H9 (cell line): ENCODE data around the gene CRYBA2. TPM values are rescaled to one million over a fixed set of nuclear protein-coding genes. Genes with fewer than 3 reads are reported as not detected.

Experiments used
- DNase-seq: peaks from one replicate; pipeline ENCODE4 v3.0.0-alpha.2; 2017
- H2AFZ ChIP-seq: one replicate; pipeline ENCODE4 v1.6.1; 2013; ENCODE audit warnings: mild to moderate bottlenecking, low read length, control low read depth, moderate library complexity
- H2AK5ac ChIP-seq: 2 replicates; pipeline ENCODE4 v1.6.1; 2013; ENCODE audit warnings: low read length, control low read depth, mixed read lengths; ENCODE audit not compliant: insufficient read length
- H2BK120ac ChIP-seq: one replicate; pipeline ENCODE4 v1.6.1; 2013; ENCODE audit warnings: low read depth, mild to moderate bottlenecking, low read length, control low read depth, inconsistent platforms; ENCODE audit not compliant: poor library complexity, severe bottlenecking
- H2BK12ac ChIP-seq: 2 replicates; pipeline ENCODE4 v1.6.1; 2013; ENCODE audit warnings: low read length, control low read depth, mixed read lengths, low read depth; ENCODE audit not compliant: insufficient read length
- H2BK15ac ChIP-seq: 2 replicates; pipeline ENCODE4 v1.6.1; 2013; ENCODE audit warnings: low read depth, low read length, control low read depth
- H2BK20ac ChIP-seq: one replicate; pipeline ENCODE4 v1.6.1; 2013; ENCODE audit warnings: low read depth, mild to moderate bottlenecking, low read length, control low read depth, inconsistent platforms; ENCODE audit not compliant: poor library complexity, severe bottlenecking
- H2BK5ac ChIP-seq: 2 replicates; pipeline ENCODE4 v1.6.1; 2013; ENCODE audit warnings: low read length, control low read depth, mixed read lengths; ENCODE audit not compliant: insufficient read length
- H3K14ac ChIP-seq: 2 replicates; pipeline ENCODE4 v1.6.1; 2013; ENCODE audit warnings: low read length, control low read depth; ENCODE audit not compliant: insufficient read depth
- H3K18ac ChIP-seq: 2 replicates; pipeline ENCODE4 v1.6.1; 2013; ENCODE audit warnings: low read depth, mild to moderate bottlenecking, mixed read lengths, low read length, control low read depth; ENCODE audit not compliant: insufficient read length
- H3K23ac ChIP-seq: 2 replicates; pipeline ENCODE4 v1.6.1; 2013; ENCODE audit warnings: low read length, control low read depth, mixed read lengths, low read depth; ENCODE audit not compliant: insufficient read length
- H3K23me2 ChIP-seq: 2 replicates; pipeline ENCODE4 v1.6.1; 2013; ENCODE audit warnings: low read depth, mild to moderate bottlenecking, mixed read lengths, low read length, control low read depth; ENCODE audit not compliant: insufficient read length, poor library complexity, severe bottlenecking
- H3K27ac ChIP-seq: 2 replicates; pipeline ENCODE4 v1.5.1; 2013; ENCODE audit warnings: low read length, control low read depth, mixed read lengths, low read depth; ENCODE audit not compliant: insufficient read length
- H3K27me3 ChIP-seq: 2 replicates; pipeline ENCODE4 v1.6.1; 2013; ENCODE audit warnings: low read length, control low read depth, inconsistent platforms; ENCODE audit not compliant: insufficient read depth
- H3K4ac ChIP-seq: 2 replicates; pipeline ENCODE4 v1.6.1; 2013; ENCODE audit warnings: low read depth, mild to moderate bottlenecking, control low read depth, inconsistent platforms, low read length, moderate library complexity
- H3K4me1 ChIP-seq: 2 replicates; pipeline ENCODE4 v1.6.1; 2013; ENCODE audit warnings: low read length, control low read depth, inconsistent platforms; ENCODE audit not compliant: insufficient read depth
- H3K4me2 ChIP-seq: 2 replicates; pipeline ENCODE4 v1.6.1; 2013; ENCODE audit warnings: low read length, control low read depth, mixed read lengths; ENCODE audit not compliant: insufficient read length, insufficient read depth
- H3K56ac ChIP-seq: 2 replicates; pipeline ENCODE4 v1.6.1; 2013; ENCODE audit warnings: low read depth, mild to moderate bottlenecking, mixed read lengths, low read length, control low read depth; ENCODE audit not compliant: insufficient read length
- H3K79me1 ChIP-seq: 2 replicates; pipeline ENCODE4 v1.6.1; 2013; ENCODE audit warnings: low read depth, mild to moderate bottlenecking, moderate library complexity, low read length, control low read depth, inconsistent platforms; ENCODE audit not compliant: insufficient read depth, poor library complexity, severe bottlenecking
- H3K79me2 ChIP-seq: 2 replicates; pipeline ENCODE4 v1.6.1; 2013; ENCODE audit warnings: low read length, control low read depth, inconsistent platforms; ENCODE audit not compliant: insufficient read depth
- H3K9ac ChIP-seq: 2 replicates; pipeline ENCODE4 v1.6.1; 2013; ENCODE audit warnings: low read length, control low read depth, mixed read lengths; ENCODE audit not compliant: insufficient read length; ENCODE audit errors: extremely low read depth
- H3K9me3 ChIP-seq: one replicate; pipeline ENCODE4 v1.6.1; 2013; ENCODE audit warnings: low read depth, low read length, inconsistent platforms; ENCODE audit not compliant: control insufficient read depth
- H3T11ph ChIP-seq: one replicate; pipeline ENCODE4 v1.6.1; 2013; ENCODE audit warnings: mild to moderate bottlenecking, low read length, control low read depth, inconsistent platforms
- H4K20me1 ChIP-seq: one replicate; pipeline ENCODE4 v1.6.1; 2013; ENCODE audit not compliant: control insufficient read depth, insufficient read length, insufficient read depth
- H4K5ac ChIP-seq: 2 replicates; pipeline ENCODE4 v1.6.1; 2013; ENCODE audit warnings: low read depth, mild to moderate bottlenecking, mixed read lengths, low read length, control low read depth; ENCODE audit not compliant: insufficient read length
- H4K8ac ChIP-seq: replicated peaks from 2 replicates; pipeline ENCODE4 v1.6.1; 2013; ENCODE audit warnings: low read length, control low read depth, mixed read lengths, low read depth; ENCODE audit not compliant: insufficient read length
- H4K91ac ChIP-seq: 2 replicates; pipeline ENCODE4 v1.6.1; 2013; ENCODE audit warnings: low read depth, mild to moderate bottlenecking, moderate library complexity, mixed read lengths, low read length, control low read depth; ENCODE audit not compliant: insufficient read length
- H3K27ac Mint-ChIP-seq, 3 experiments: 2 replicates in 2 of 3; 3 replicates in 1 of 3; pipeline ENCODE4 v1.8.0; 2020 to 2021; ENCODE audit warnings: mixed read lengths in 3 of 3, mild to moderate bottlenecking in 1 of 3, moderate library complexity in 1 of 3
- H3K27me3 Mint-ChIP-seq: 2 replicates; pipeline ENCODE4 v1.8.0; 2021; ENCODE audit warnings: low read depth, mild to moderate bottlenecking, moderate library complexity, mixed read lengths
- H3K36me3 Mint-ChIP-seq, 3 experiments: 2 replicates in 2 of 3; 3 replicates in 1 of 3; pipeline ENCODE4 v1.8.0; 2020 to 2021; ENCODE audit warnings: low read depth in 3 of 3, mixed read lengths in 3 of 3; ENCODE audit not compliant: insufficient read depth in 1 of 3
- H3K4me1 Mint-ChIP-seq, 2 experiments: 2 replicates each; pipeline ENCODE4 v1.8.0; 2020; ENCODE audit warnings: mixed read lengths in 2 of 2
- H3K4me3 Mint-ChIP-seq, 2 experiments: 2 replicates in 1 of 2; 3 replicates in 1 of 2; pipeline ENCODE4 v1.8.0; 2020 to 2021; ENCODE audit warnings: mild to moderate bottlenecking in 2 of 2, mixed read lengths in 2 of 2, moderate library complexity in 1 of 2
- H3K9me3 Mint-ChIP-seq, 2 experiments: 2 replicates in 1 of 2; 3 replicates in 1 of 2; pipeline ENCODE4 v1.8.0; 2020; ENCODE audit warnings: mild to moderate bottlenecking in 2 of 2, mixed read lengths in 2 of 2, moderate library complexity in 1 of 2
- WGBS: extraction: QIAGEN DNeasy Blood & Tissue Kit; methylation state at CpG from one replicate; pipeline ENCODE4 v1.1.7; 2013; ENCODE audit warnings: missing lambda C conversion rate, low lambda C conversion rate, mixed read lengths; ENCODE audit not compliant: insufficient read length; ENCODE audit errors: extremely low coverage; 5-methylcytosine and 5-hydroxymethylcytosine counted together
- total RNA-seq: library from RNA; stranded (reverse); gene quantifications from 2 replicates; pipeline ENCODE4 v1.2.1, GENCODE V29; 2021
- TF ChIP-seq, protein P1 (sequence below): fragments of 200-600 bp; sonication (generic); conservative IDR thresholded peaks from 3 replicates; pipeline ENCODE4 v1.8.0; 2021; ENCODE audit warnings: antibody characterized with exemption, mild to moderate bottlenecking

Gene CRYBA2
- total RNA-seq, 1 experiment from 2014 or later, result not detected

DNA sequence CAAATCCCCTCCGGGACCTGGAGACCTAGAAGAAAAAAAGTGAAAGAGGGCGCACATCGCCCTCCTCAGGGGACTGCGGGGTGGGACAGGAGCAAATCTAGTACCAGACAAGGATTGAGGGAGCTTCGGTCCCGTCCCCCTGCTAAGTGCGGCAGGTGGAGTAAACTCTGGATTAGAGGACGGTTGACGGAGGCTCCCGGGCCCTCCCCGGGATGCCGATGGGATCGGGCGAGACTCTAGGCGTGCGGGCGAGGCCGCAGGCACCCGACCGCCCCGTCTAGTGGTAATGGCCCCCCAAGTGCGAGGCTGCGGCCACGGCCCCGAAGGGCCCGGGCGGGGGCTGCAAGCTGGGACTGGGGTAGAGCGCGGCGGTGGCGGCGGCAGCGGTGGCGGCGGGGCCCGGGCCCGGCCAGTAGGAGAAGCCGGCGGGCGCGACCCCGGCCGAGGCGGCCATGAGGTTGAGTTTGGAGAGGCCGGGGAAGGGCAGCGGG lies 11.8 kb downstream of the CRYBA2 start:
- Histone ChIP-seq H3T11ph (no peak overlapping the region), H2BK12ac (no peak overlapping the region), H2AFZ (no peak overlapping the region), H3K23ac (no peak overlapping the region), H3K56ac (no peak overlapping the region), H3K4me1 (no peaks in the 10 kb centered on the region; the same call in 1 of the 2 replicates), H3K79me2 (no peaks in the 10 kb centered on the region), H4K20me1 (no peaks in the 10 kb centered on the region), H4K5ac (no peak overlapping the region), H4K91ac (no peak overlapping the region), H2BK20ac (no peak overlapping the region), H3K14ac (no peak overlapping the region), H2AK5ac (no peak overlapping the region), H4K8ac (no peak overlapping the region), H2BK15ac (no peak overlapping the region), H2BK120ac (no peak overlapping the region), H3K18ac (no peak overlapping the region), H3K4me2 (peak overlapping the region; percentile 54), H3K79me1 (no peaks in the 10 kb centered on the region), H2BK5ac (no peak overlapping the region), H3K9me3 (no peaks in the 10 kb centered on the region), H3K23me2 (peaks cover 16% of the 10 kb centered on the region), H3K27ac (no peak overlapping the region), H3K9ac (no peak overlapping the region), H3K27me3 (peaks cover 56% of the 10 kb centered on the region), H3K4ac (no peak overlapping the region)
- H3K36me3 Mint-ChIP-seq, result no peaks in the 10 kb centered on the region
- peak; percentile 61 for DNase-seq
- peak overlapping the region; percentile 42 to 75 for H3K4me3 Mint-ChIP-seq
- H3K4me1 Mint-ChIP-seq, result peaks cover 10 to 33% of the 10 kb centered on the region in 2 experiments
- no CpG with 5 or more reads among the region's 46 CpGs for WGBS
- H3K9me3 Mint-ChIP-seq, result peaks cover 2 to 5% of the 10 kb centered on the region in 2 experiments; a peak in 2 of 5 replicates
- no peak overlapping the region; a peak in 1 of 7 replicates for H3K27ac Mint-ChIP-seq
- H3K27me3 Mint-ChIP-seq, result peaks cover 99% of the 10 kb centered on the region
- TF ChIP-seq, protein P1, sequence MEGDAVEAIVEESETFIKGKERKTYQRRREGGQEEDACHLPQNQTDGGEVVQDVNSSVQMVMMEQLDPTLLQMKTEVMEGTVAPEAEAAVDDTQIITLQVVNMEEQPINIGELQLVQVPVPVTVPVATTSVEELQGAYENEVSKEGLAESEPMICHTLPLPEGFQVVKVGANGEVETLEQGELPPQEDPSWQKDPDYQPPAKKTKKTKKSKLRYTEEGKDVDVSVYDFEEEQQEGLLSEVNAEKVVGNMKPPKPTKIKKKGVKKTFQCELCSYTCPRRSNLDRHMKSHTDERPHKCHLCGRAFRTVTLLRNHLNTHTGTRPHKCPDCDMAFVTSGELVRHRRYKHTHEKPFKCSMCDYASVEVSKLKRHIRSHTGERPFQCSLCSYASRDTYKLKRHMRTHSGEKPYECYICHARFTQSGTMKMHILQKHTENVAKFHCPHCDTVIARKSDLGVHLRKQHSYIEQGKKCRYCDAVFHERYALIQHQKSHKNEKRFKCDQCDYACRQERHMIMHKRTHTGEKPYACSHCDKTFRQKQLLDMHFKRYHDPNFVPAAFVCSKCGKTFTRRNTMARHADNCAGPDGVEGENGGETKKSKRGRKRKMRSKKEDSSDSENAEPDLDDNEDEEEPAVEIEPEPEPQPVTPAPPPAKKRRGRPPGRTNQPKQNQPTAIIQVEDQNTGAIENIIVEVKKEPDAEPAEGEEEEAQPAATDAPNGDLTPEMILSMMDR, result peak; percentile 47
